ENCODE results near the gene SLC66A2.

DNA sequence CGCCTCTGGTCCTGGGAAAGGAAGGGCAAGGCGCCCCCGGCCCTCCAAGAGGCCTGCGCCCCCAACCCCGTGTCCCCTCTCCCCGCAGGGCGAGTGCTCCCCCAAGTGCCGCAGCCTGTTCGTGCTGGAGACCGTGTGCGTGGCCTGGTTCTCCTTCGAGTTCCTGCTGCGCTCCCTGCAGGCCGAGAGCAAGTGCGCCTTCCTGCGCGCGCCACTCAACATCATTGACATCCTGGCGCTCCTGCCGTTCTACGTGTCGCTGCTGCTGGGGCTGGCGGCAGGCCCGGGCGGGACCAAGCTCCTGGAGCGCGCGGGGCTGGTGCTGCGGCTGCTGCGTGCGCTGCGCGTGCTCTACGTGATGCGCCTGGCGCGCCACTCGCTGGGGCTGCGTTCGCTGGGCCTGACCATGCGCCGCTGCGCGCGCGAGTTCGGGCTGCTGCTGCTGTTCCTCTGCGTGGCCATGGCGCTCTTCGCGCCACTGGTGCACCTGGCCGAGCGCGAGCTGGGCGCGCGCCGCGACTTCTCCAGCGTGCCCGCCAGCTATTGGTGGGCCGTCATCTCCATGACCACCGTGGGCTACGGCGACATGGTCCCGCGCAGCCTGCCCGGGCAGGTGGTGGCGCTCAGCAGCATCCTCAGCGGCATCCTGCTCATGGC is 52.4 kb downstream of the SLC66A2 start:
- TF ChIP-seq CTCF (conservative IDR thresholded peaks at IDR 0.05) (no peak), ZFX (IDR thresholded peaks at IDR 0.05) (no peak)

Measured in C4-2B (cell line).